ENCODE measurements around the gene ZNF724.
A peak's percentile ranks its signal among the peaks of the same experiment; 100 is the strongest.
"Not testable (repeated sequence)": the region's sequence is repeated elsewhere in the genome, so short reads cannot be mapped to it uniquely, and the experiment has no call there.

ZNF724 gene

DNA sequence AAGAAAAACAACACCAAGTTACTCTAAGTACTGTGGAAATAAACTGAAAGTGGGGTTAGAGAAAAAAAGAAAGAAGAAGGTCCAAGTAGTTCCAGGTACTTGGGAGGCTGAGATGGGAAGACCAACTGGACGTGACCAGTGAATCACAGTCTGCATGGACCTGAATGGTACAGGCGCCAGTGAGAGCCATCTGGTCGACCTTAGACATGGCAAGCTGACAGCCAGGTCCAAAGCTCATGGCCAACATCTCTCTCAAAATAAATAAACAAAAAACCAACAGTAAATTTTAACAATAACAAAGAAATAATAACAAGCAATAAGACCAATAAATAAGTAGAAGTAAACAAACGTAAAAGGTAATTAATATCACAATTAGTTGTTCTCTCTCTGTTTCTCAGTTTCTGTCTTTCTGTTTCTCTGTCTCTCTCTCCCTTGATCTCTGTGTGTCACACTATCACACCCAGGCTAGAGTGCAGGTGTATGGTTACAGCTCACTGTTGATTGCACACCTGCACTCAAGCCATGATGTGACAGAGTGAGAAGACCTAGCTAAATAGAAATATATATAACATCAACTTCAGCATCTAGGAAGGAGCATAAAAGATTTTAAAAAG is 31.6 kb upstream of the ZNF724 start:
- Histone ChIP-seq H3K9me2 (replicated peaks; ENCODE audit: control insufficient read depth, low read length) (no peaks in the 10 kb centered on the region), H3K27ac (ENCODE audit: low read depth, low read length) (no peak overlapping the region), H3K4me2 (ENCODE audit: low read length) (no peak overlapping the region), H3K4me1 (ENCODE audit: control insufficient read depth, low read length) (peaks cover 3% of the 10 kb centered on the region; the same call in 1 of the 2 replicates), H3K4me3 (ENCODE audit: low read length) (no peak overlapping the region), H3F3A (ENCODE audit: control insufficient read depth, insufficient read depth) (no peaks in the 10 kb centered on the region), H3K79me2 (ENCODE audit: control insufficient read depth, low read length) (no peaks in the 10 kb centered on the region), H3K27me3 (ENCODE audit: control insufficient read depth, low read length) (no peaks in the 10 kb centered on the region), H3K9me3 (ENCODE audit: control insufficient read depth, insufficient read depth, low read length) (no peaks in the 10 kb centered on the region; the same call in 1 of the 2 replicates), H3K36me3 (ENCODE audit: control insufficient read depth, low read length) (no peaks in the 10 kb centered on the region), H4K20me1 (ENCODE audit: control insufficient read depth, insufficient read depth, low read depth, low read length) (no peaks in the 10 kb centered on the region)
- TF ChIP-seq, protein P1, sequence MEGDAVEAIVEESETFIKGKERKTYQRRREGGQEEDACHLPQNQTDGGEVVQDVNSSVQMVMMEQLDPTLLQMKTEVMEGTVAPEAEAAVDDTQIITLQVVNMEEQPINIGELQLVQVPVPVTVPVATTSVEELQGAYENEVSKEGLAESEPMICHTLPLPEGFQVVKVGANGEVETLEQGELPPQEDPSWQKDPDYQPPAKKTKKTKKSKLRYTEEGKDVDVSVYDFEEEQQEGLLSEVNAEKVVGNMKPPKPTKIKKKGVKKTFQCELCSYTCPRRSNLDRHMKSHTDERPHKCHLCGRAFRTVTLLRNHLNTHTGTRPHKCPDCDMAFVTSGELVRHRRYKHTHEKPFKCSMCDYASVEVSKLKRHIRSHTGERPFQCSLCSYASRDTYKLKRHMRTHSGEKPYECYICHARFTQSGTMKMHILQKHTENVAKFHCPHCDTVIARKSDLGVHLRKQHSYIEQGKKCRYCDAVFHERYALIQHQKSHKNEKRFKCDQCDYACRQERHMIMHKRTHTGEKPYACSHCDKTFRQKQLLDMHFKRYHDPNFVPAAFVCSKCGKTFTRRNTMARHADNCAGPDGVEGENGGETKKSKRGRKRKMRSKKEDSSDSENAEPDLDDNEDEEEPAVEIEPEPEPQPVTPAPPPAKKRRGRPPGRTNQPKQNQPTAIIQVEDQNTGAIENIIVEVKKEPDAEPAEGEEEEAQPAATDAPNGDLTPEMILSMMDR (IDR thresholded peaks at IDR 0.05; ENCODE audit: low read depth, low read length, poor library complexity, severe bottlenecking) = no peak
- no peak for TF ChIP-seq EZH2phosphoT487 (IDR thresholded peaks at IDR 0.05; ENCODE audit: borderline replicate concordance, low read length)

DNA sequence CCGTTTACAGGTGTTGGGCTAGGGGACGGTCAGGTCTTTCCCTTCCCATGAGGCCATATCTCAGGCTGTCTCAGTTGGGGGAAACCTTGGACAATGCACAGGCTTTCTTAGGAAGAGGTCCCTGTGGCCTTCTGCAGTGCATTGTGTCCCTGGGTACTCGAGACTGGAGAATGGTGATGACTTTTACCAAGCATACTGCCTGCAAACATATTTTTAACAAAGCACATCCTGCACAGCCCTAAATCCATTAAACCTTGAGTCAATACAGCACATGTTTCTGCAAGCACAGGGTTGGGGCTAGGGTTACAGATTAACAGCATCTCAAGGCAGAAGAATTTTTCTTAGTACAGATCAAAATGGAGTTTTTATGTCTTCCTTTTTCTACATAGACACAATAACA is 27.9 kb upstream of the ZNF724 start:
- H3K79me2 ChIP-seq (ENCODE audit: control insufficient read depth, low read length); H3K4me1 ChIP-seq (ENCODE audit: control insufficient read depth, low read length); H3K27me3 ChIP-seq (ENCODE audit: control insufficient read depth, low read length); H3F3A ChIP-seq (ENCODE audit: control insufficient read depth, insufficient read depth); H4K20me1 ChIP-seq (ENCODE audit: control insufficient read depth, insufficient read depth, low read depth, low read length); H3K27ac ChIP-seq (ENCODE audit: low read depth, low read length); H3K4me3 ChIP-seq (ENCODE audit: low read length); H3K4me2 ChIP-seq (ENCODE audit: low read length); H3K9me2 ChIP-seq (replicated peaks; ENCODE audit: control insufficient read depth, low read length); H3K36me3 ChIP-seq (ENCODE audit: control insufficient read depth, low read length); H3K9me3 ChIP-seq (ENCODE audit: control insufficient read depth, insufficient read depth, low read length): not testable (repeated sequence)

DNA sequence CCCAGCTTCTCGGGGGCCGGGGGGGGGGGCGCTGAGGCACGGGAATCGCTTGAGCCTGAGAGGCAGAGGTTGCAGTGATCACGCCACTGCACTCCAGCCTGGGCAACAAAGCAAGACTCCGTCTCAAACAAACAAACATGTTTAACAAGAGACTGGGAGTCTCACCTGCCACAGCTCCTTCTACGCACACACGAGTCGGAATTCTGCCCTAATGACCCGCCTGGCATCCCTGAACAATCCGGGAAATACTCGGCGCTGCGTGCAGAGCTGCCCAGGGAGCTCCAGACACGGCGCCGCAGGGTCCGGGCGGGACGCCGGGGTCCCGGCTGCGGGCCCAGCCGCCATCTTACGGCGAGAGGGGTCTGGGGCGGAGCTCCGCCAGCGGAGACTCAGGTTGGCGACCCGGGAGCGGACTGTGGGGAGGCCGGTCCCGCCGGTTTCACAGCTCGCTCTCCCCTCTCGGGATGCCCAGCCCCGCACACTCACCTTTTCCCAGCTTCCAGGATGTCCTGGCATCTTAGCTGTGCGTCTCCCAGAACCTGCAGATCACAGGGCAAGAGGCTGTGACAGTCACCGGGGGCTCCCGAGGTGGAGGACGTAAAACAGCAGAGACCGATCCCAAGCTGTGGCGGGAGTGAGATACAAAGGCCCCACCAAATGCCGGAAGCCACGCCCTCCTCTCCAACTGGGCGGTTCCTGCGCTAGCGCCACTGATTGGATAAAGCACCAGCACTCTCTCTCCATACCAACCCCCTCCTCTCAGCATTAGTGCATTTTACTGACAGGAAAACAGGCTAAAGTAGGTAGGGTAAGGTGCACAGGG is 23.6 kb upstream of the ZNF724 start:
- peak overlapping the region; percentile 100 for H3K4me3 ChIP-seq (ENCODE audit: low read length)
- peaks cover 33% of the 10 kb centered on the region for H3K36me3 ChIP-seq (ENCODE audit: control insufficient read depth, low read length)
- no peaks in the 10 kb centered on the region for H4K20me1 ChIP-seq (ENCODE audit: control insufficient read depth, insufficient read depth, low read depth, low read length)
- H3K27ac ChIP-seq (ENCODE audit: low read depth, low read length) = peak overlapping the region; percentile 55
- no peak for TF ChIP-seq EZH2phosphoT487 (IDR thresholded peaks at IDR 0.05; ENCODE audit: borderline replicate concordance, low read length)
- TF ChIP-seq, protein P1 (IDR thresholded peaks at IDR 0.05; ENCODE audit: low read depth, low read length, poor library complexity, severe bottlenecking) = peak; percentile 23
- peaks cover 32% of the 10 kb centered on the region for H3K79me2 ChIP-seq (ENCODE audit: control insufficient read depth, low read length)
- no peaks in the 10 kb centered on the region for H3F3A ChIP-seq (ENCODE audit: control insufficient read depth, insufficient read depth)
- H3K9me3 ChIP-seq (ENCODE audit: control insufficient read depth, insufficient read depth, low read length) = no peaks in the 10 kb centered on the region
- no peaks in the 10 kb centered on the region for H3K9me2 ChIP-seq (replicated peaks; ENCODE audit: control insufficient read depth, low read length)
- peaks cover 12% of the 10 kb centered on the region for H3K4me1 ChIP-seq (ENCODE audit: control insufficient read depth, low read length)
- peak overlapping the region; percentile 79 for H3K4me2 ChIP-seq (ENCODE audit: low read length)
- H3K27me3 ChIP-seq (ENCODE audit: control insufficient read depth, low read length) = no peaks in the 10 kb centered on the region

DNA sequence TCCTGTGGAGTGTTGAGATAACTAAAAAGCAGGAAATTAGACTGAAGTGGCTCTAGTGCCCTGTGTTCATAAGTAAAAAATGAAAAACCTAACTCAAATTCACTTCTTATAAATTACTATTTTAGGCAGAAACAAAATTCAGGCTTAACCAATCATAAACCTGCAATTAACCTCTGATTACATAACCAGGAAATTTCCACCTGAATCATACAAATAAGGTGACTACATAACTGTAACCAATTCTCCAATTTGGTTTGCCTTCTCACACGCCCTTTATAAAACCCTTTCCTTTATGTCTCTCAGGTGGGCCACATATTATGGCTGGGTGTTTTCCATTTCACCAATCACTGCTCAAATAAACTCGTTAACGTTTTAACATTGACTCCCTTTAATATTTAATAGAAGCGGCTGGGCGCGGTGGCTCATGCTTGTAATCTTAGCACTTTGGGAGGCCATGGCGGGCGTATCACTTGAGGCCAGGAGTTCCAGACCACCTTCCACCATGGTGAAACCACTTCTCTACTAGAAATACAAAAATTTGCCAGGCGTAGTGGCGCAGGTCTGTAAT is 22.9 kb upstream of the ZNF724 start:
- H3K27me3 ChIP-seq (ENCODE audit: control insufficient read depth, low read length) = no peaks in the 10 kb centered on the region
- no peaks in the 10 kb centered on the region for H3K9me3 ChIP-seq (ENCODE audit: control insufficient read depth, insufficient read depth, low read length)
- no peaks in the 10 kb centered on the region for H3F3A ChIP-seq (ENCODE audit: control insufficient read depth, insufficient read depth)
- TF ChIP-seq, protein P1 (IDR thresholded peaks at IDR 0.05; ENCODE audit: low read depth, low read length, poor library complexity, severe bottlenecking) = no peak
- TF ChIP-seq EZH2phosphoT487 (IDR thresholded peaks at IDR 0.05; ENCODE audit: borderline replicate concordance, low read length) = no peak
- no peaks in the 10 kb centered on the region for H3K9me2 ChIP-seq (replicated peaks; ENCODE audit: control insufficient read depth, low read length)
- peak overlapping the region; percentile 79 for H3K4me2 ChIP-seq (ENCODE audit: low read length)
- H3K79me2 ChIP-seq (ENCODE audit: control insufficient read depth, low read length) = peaks cover 32% of the 10 kb centered on the region
- peaks cover 12% of the 10 kb centered on the region for H3K4me1 ChIP-seq (ENCODE audit: control insufficient read depth, low read length)
- peaks cover 38% of the 10 kb centered on the region for H3K36me3 ChIP-seq (ENCODE audit: control insufficient read depth, low read length)
- H3K4me3 ChIP-seq (ENCODE audit: low read length) = peak overlapping the region; percentile 100
- peak overlapping the region; percentile 55 for H3K27ac ChIP-seq (ENCODE audit: low read depth, low read length)
- H4K20me1 ChIP-seq (ENCODE audit: control insufficient read depth, insufficient read depth, low read depth, low read length) = no peaks in the 10 kb centered on the region
